Activated T-helper 17 cell treated with anti-CD3 and anti-CD28 coated beads, Interleukin-2, amount 50 U/mL, for 72 hours (primary cell): ENCODE data around the gene GOLGA5. TPM values are rescaled to one million over a fixed set of nuclear protein-coding genes. Genes with fewer than 3 reads are reported as not detected.
A peak's percentile ranks its signal among the peaks of the same experiment; 100 is the strongest.
"Not testable (repeated sequence)": the region's sequence is repeated elsewhere in the genome, so short reads cannot be mapped to it uniquely, and the experiment has no call there.

Source experiments
- ATAC-seq: fragments of 150-1000 bp; cut with Tn5 transposase; replicated peaks from 2 replicates; pipeline ENCODE4 v1.10.0; 2021; ENCODE audit warnings: mild to moderate bottlenecking, moderate library complexity
- H3K27ac Mint-ChIP-seq: one replicate; pipeline ENCODE4 v1.8.0; 2022; ENCODE audit warnings: mixed read lengths
- H3K27me3 Mint-ChIP-seq: one replicate; pipeline ENCODE4 v1.8.0; 2022; ENCODE audit warnings: mixed read lengths
- H3K36me3 Mint-ChIP-seq: one replicate; pipeline ENCODE4 v1.8.0; 2022; ENCODE audit warnings: low read depth, mild to moderate bottlenecking, mixed read lengths
- H3K4me1 Mint-ChIP-seq: one replicate; pipeline ENCODE4 v1.8.0; 2022; ENCODE audit warnings: mixed read lengths
- H3K4me3 Mint-ChIP-seq: one replicate; pipeline ENCODE4 v1.8.0; 2022; ENCODE audit warnings: mild to moderate bottlenecking, mixed read lengths
- H3K9me3 Mint-ChIP-seq: one replicate; pipeline ENCODE4 v1.8.0; 2022; ENCODE audit warnings: mixed read lengths
- total RNA-seq, 2 donors: library from RNA; stranded (reverse); gene quantifications; one replicate each; pipeline ENCODE4 v1.2.3, GENCODE V29; 2022

GOLGA5 gene
- total RNA-seq, 2 donors from 2014 or later: 18.8 to 19.5 TPM

DNA sequence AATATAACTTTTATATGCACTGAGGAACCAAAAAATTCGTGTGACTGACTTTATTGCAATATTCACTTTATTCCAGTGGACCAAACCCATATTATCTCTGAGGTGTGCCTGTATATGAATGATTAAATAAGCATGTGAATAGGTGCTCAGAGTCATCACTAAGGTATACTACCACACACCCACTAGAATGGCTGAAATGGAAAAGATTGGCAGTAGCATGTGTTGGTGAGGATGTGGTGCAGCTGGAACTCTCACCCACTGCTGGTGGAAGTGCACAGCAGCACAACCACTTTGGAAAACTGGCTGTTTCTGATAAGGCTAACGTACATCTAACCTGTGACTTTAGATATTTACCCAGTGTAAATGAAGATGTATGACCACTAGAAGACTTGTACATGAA is 36.8 kb downstream of the GOLGA5 start:
- H3K4me3 Mint-ChIP-seq: no peak overlapping the region
- H3K27me3 Mint-ChIP-seq: no peaks in the 10 kb centered on the region
- H3K9me3 Mint-ChIP-seq: no peaks in the 10 kb centered on the region
- no peaks in the 10 kb centered on the region for H3K4me1 Mint-ChIP-seq
- peaks cover 88% of the 10 kb centered on the region for H3K36me3 Mint-ChIP-seq
- no peak overlapping the region for H3K27ac Mint-ChIP-seq
- ATAC-seq: no peak

DNA sequence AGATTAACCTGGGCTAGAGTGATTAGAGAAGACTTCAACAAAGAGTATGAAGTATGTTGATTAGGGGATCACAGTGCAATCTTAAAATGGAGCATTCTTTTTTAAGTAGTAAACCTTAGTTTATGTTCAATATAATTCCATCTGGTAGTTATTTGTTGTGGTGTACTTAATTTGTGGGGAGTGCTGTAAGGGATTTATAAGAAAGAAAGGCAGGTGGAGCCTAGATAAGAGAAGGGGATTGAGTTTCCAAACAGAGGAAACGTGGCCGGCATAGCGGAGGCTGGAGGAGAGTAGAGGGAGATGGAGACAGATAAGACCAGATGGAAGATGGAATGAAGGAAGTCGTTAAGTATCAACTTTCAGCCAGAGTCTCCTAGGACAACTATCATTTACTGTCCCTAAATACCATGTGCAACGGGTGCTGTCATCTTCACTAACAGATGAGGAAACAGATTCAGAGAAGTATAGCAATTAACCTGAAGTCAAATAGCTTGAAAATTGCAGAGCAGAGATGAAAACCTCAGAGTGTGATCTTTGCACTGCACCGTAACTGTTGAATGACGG is 38.1 kb downstream of the GOLGA5 start:
- Mint-ChIP-seq H3K36me3 (peaks cover 88% of the 10 kb centered on the region), H3K27ac (no peak overlapping the region), H3K9me3 (no peaks in the 10 kb centered on the region), H3K27me3 (no peaks in the 10 kb centered on the region), H3K4me1 (no peaks in the 10 kb centered on the region), H3K4me3 (no peak overlapping the region)
- no peak for ATAC-seq

DNA sequence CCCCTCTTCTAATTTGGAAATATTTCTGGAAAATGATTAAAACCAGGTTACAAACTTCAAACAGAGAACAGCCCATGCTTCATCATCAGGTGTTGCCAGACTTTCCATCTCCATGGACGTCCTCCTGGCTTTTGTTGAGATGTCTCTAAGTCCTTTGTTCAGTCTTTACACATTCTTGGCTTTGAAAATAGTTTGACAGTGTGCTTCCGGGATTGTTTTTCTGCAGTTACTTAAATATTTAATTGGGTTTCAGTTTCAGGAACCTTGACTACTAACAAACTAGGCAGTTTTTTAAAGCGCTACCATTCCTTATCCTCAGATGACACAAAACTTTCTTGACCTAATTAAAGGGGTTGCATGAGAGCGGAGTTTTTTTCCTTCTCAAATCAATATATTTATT is 47.8 kb downstream of the GOLGA5 start:
- peak overlapping the region; percentile 62 for H3K27ac Mint-ChIP-seq
- ATAC-seq: no peak
- peaks cover 36% of the 10 kb centered on the region for H3K4me1 Mint-ChIP-seq
- peaks cover 57% of the 10 kb centered on the region for H3K36me3 Mint-ChIP-seq
- peaks cover 4% of the 10 kb centered on the region for H3K9me3 Mint-ChIP-seq
- H3K27me3 Mint-ChIP-seq: no peaks in the 10 kb centered on the region
- no peak overlapping the region for H3K4me3 Mint-ChIP-seq

DNA sequence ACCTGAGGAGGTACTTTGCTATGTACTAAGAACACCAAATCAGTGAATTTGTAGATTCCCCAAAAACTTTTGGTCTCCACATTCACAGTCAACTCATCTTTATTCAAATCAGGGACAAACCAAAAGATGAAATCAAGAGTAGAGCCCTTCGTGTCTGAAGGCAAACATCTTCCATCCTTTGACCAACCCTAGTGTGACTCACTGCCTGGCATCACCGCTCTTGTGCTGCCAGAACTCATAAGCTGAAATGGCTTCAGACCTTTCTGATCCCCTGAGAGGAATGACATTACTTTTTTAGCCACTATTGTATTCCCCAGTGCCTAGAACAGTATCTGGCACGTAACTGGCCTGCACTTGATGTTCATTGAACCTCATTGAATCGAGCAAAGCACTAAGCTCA is 50.1 kb downstream of the GOLGA5 start:
- peaks cover 4% of the 10 kb centered on the region for H3K9me3 Mint-ChIP-seq
- peak; percentile 76 for ATAC-seq
- peaks cover 34% of the 10 kb centered on the region for H3K36me3 Mint-ChIP-seq
- H3K4me3 Mint-ChIP-seq: peak overlapping the region; percentile 74
- H3K27me3 Mint-ChIP-seq: no peaks in the 10 kb centered on the region
- H3K27ac Mint-ChIP-seq: peak overlapping the region; percentile 93
- H3K4me1 Mint-ChIP-seq: peaks cover 42% of the 10 kb centered on the region

DNA sequence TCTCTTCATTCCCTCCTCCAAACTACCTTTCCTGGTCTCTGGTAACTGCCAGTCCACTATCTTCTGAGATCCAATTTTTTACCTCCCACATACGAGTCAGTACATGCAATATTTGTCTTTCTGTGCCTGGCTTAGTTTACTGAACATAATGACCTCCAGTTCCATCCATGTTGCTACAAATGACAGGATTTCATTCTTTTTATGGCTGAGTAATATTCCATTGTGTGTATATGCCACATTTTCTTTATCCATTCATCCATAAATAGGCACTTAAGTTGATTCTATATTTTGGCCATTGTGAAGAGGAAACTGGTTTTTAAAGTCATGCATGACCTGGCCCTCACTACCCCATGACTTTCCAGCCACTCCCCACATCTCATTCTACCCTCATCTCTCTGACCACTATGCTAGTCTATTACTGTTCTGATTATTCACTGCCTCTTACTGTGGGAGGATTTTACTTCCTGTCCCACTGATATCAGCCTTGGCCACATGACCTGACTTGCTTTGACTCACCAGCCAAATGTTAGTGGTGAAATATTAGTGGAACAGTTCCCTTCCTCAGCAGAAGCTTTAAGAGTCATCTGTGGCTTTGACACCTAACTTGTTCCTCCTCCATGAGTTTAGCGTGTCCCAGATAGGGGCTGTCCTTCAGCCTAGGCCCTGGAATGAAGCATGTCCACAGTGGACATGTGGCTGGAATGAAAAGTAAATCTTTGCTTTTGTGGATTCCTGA is 52.2 kb downstream of the GOLGA5 start:
- peak; percentile 90 for ATAC-seq
- H3K27ac Mint-ChIP-seq: peak overlapping the region; percentile 93
- H3K9me3 Mint-ChIP-seq: peaks cover 4% of the 10 kb centered on the region
- H3K36me3 Mint-ChIP-seq: peaks cover 13% of the 10 kb centered on the region
- peaks cover 42% of the 10 kb centered on the region for H3K4me1 Mint-ChIP-seq
- H3K27me3 Mint-ChIP-seq: no peaks in the 10 kb centered on the region
- H3K4me3 Mint-ChIP-seq: peak overlapping the region; percentile 70

DNA sequence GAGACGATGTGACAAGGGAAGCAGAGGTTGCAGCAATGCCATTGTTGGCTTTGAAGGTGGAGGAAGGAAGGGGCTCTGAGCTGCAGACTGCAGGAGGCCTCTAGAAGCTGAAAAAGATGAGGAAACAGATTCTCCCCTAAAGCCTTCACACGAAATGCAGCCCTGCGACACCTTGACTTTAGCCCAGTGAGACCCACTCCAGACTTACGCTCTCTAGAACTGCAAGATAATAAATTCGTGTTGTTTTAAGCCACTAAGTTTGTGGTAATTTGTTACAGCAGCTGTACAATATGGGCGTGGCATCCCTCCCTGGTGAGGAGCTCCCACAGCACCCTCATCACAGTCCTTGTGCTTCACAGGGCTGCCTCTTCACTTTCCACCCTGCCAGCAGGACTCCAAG is 53.2 kb downstream of the GOLGA5 start:
- H3K4me1 Mint-ChIP-seq: peaks cover 37% of the 10 kb centered on the region
- peaks cover 5% of the 10 kb centered on the region for H3K36me3 Mint-ChIP-seq
- H3K4me3 Mint-ChIP-seq: peak overlapping the region; percentile 70
- ATAC-seq: no peak
- no peaks in the 10 kb centered on the region for H3K27me3 Mint-ChIP-seq
- H3K27ac Mint-ChIP-seq: peak overlapping the region; percentile 93
- H3K9me3 Mint-ChIP-seq: peaks cover 4% of the 10 kb centered on the region

DNA sequence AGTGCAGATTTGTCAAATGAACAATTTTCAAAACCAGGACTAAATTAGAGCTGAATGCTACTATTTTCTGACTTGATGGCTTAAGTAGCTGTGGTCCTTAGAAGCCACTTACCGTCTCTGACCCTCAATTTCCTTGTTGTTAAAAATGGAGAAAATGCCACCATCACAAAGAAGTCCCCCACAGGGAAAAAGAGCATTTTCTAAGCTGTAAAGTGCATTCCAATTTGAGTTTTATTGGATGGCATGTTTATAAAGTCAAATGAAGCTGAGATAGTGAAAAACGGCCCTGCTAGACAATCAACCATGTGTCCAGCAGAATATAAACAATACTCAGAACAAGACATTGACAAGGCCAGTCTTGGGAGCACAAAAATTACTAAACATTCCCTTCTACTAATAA is 53.6 kb downstream of the GOLGA5 start:
- peak overlapping the region; percentile 93 for H3K27ac Mint-ChIP-seq

DNA sequence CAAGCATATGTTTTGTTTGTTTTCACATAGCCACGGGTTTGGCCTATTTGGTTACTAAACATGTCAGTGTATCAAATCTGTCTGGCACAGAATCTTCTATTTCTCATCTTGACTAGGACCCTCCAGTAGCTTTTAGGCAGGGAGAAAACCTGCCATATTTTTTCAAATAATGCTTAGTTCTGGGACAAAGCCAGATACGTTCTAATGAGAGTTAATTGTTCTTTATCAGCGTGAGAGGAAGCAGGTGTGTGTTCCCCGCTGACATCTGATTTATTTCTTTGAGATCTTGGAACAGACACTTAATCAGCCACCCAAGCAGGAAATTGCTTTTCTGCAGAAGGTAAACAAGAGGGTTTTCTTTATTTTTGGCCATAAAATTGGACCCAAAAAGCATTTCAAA is 54.8 kb downstream of the GOLGA5 start:
- H3K36me3 Mint-ChIP-seq: peaks cover 5% of the 10 kb centered on the region
- H3K27ac Mint-ChIP-seq: no peak overlapping the region
- H3K27me3 Mint-ChIP-seq: no peaks in the 10 kb centered on the region
- no peak for ATAC-seq
- H3K9me3 Mint-ChIP-seq: peaks cover 6% of the 10 kb centered on the region
- H3K4me1 Mint-ChIP-seq: peaks cover 28% of the 10 kb centered on the region
- H3K4me3 Mint-ChIP-seq: no peak overlapping the region

More for the DNA sequence above, 53.6 kb downstream of the GOLGA5 start:
- peaks cover 4% of the 10 kb centered on the region for H3K9me3 Mint-ChIP-seq
- peaks cover 37% of the 10 kb centered on the region for H3K4me1 Mint-ChIP-seq
- no peaks in the 10 kb centered on the region for H3K27me3 Mint-ChIP-seq
- peaks cover 5% of the 10 kb centered on the region for H3K36me3 Mint-ChIP-seq
- no peak for ATAC-seq
- peak overlapping the region; percentile 70 for H3K4me3 Mint-ChIP-seq

DNA sequence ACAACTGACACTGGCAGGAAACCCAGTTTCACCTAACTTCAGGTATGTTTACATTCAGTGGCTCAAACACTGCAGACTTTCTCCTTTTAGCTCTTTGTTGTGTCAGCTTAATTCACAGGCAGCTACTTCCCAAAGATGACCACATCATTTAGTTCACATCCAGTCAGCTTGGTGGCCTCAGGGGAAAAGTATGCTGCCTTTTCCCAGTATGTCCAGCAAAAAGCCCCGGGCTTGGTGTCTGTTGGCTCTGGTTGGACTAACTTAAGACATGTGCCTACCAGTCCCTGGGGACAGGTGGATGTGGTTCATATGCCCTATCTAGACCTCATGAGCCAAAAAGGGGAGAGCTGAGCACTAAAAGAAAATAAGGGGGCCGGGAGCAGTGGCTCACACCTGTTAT is 56.4 kb downstream of the GOLGA5 start:
- peaks cover 18% of the 10 kb centered on the region for H3K4me1 Mint-ChIP-seq
- H3K36me3 Mint-ChIP-seq: peaks cover 5% of the 10 kb centered on the region
- H3K27me3 Mint-ChIP-seq: no peaks in the 10 kb centered on the region
- H3K9me3 Mint-ChIP-seq: peaks cover 10% of the 10 kb centered on the region
- H3K4me3 Mint-ChIP-seq: no peak overlapping the region
- ATAC-seq: no peak
- H3K27ac Mint-ChIP-seq: no peak overlapping the region

DNA sequence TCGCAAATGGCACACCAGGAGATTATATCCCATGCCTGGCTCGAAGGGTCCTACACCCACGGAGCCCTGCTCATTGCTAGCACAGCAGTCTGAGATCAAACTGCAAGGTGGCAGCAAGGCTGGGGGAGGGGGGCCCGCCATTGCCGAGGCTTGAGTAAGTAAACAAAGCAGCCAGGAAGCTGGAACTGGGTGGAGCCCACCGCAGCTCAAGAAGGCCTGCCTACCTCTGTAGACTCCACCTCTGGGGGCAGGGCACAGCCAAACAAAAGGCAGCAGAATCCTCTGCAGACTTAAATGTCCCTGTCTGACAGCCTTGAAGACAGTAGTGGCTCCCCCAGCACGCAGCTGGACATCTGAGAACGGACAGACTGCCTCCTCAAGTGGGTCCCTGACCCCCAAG is 59.0 kb downstream of the GOLGA5 start:
- not testable (repeated sequence) for H3K4me1 Mint-ChIP-seq, H3K27me3 Mint-ChIP-seq, H3K9me3 Mint-ChIP-seq, H3K36me3 Mint-ChIP-seq, H3K4me3 Mint-ChIP-seq, H3K27ac Mint-ChIP-seq, ATAC-seq

DNA sequence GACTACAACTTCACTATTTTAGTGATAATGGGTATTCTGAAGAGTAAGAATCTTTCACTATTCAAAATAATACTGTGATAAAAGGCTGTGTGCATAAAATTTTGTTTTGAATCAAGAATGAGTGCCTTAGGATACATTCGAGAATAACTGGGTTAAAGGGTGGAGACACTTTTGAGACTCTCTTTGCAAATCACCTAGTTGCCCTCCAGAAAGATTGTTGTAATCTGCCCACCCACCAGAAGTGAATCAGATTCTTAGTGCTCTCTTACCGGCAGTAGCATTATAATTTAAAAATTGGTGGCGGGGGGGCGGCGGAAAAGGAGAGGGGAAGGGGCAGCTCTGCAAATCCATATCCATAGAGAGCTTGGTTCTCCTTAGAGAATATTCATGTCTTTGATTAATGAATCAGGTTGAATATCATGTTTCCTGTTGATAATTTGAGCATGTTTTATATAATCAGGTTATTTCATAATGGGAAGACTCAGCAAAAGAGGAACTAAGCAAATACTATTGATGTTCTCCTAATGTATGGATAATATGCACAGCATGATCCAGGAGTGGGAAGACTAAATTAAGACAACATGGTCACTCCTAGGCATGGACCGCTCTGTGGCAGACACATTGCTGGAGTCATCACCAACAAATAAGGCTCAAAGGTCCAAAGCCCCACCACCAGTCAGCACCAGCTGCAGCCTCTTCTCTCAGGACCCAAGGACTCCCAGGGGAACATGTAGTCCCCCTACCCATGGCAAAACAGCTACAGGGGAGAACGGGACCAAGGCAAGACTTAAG is 66.1 kb downstream of the GOLGA5 start:
- no peaks in the 10 kb centered on the region for H3K9me3 Mint-ChIP-seq
- H3K27ac Mint-ChIP-seq: no peak overlapping the region
- H3K36me3 Mint-ChIP-seq: no peaks in the 10 kb centered on the region
- peaks cover 6% of the 10 kb centered on the region for H3K27me3 Mint-ChIP-seq
- no peaks in the 10 kb centered on the region for H3K4me1 Mint-ChIP-seq
- no peak overlapping the region for H3K4me3 Mint-ChIP-seq
- no peak for ATAC-seq

DNA sequence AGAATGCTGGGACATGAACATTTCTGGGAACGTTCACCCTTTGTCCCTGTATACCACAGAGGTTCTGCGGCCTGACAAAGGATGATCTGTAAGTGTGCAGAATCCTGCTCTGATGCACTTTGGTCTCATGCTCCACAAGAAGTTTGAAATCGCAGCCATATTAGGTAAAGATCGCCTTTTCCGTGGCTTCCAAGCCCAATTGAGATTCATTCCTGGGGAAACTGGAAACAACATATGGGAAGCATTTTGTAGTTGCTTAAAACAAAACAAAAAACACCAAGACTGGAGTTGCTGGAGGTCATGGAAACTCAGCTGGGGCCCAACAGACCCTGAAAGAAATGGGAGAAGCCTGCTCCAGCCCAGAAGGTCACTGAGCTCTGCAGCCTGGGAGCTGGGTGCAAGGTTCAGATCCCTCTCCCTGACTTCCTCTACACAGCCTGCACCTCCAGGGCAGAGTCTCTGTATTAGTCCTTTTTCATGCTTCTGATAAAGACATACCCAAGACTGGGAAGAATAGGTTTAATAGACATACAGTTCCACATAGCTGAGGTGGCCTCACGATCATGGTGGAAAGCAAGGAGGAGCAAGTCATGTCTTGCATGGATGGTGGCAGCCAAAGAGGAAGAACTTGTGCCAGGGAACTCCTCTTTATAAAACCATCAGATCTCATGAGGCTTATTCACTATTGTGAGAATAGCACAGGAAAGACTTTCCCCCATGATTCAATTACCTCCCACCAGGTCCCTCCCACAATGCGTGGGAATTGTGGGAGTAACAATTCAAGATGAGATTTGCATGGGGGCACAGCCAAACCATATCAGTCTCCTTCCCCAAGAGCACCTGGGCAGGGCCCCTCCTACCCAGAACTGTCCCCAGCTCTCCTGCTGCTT is 68.0 kb downstream of the GOLGA5 start:
- Mint-ChIP-seq H3K27ac (no peak overlapping the region), H3K4me3 (no peak overlapping the region), H3K36me3 (no peaks in the 10 kb centered on the region), H3K4me1 (no peaks in the 10 kb centered on the region), H3K9me3 (no peaks in the 10 kb centered on the region), H3K27me3 (peaks cover 13% of the 10 kb centered on the region)
- ATAC-seq: peak; percentile 26

DNA sequence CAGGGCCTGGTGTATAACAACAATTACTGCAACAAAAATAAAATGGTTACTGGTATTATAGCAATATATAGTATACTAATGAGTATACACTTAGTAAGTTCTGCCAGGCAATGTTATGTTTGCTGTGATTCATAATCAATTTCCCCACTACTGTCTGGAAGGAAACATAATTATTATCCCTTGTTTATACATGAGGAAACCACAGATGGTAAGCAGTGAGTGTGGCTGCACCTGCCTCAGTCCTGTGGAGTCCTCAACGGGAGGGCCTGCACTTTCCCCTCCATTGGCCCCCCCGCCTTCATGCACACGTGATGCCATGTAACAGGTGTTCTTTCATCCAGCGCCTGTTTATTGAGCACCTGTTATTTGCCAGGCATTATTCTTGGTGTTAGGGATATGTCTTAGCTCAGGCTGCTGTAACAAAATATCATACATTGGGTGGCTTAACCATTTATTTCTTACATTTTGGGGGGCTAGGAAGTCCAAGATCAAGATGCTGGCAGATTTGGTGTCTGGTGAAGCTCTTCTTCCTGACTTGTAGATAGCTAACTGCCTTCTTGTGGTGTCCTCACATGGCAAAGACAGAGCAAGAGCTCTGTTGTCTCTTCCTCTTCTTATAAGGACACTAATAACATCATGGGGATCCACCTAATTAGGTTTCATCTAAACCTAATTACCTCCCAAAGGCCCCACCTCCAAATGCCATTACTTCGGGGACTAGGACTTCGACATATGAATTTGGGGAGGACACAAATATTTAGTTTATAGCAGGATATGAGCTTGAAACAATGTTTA is 69.4 kb downstream of the GOLGA5 start:
- no peaks in the 10 kb centered on the region for H3K36me3 Mint-ChIP-seq
- H3K4me1 Mint-ChIP-seq: no peaks in the 10 kb centered on the region
- ATAC-seq: peak; percentile 59
- no peak overlapping the region for H3K4me3 Mint-ChIP-seq
- H3K27me3 Mint-ChIP-seq: peaks cover 19% of the 10 kb centered on the region
- H3K27ac Mint-ChIP-seq: no peak overlapping the region
- no peaks in the 10 kb centered on the region for H3K9me3 Mint-ChIP-seq
